Peyer's patch (tissue), 4 donors: ENCODE measurements around the gene EGLN3.

ENCODE experiments used
- POLR2A ChIP-seq, 2 donors: fragments of 450-650 bp; IDR thresholded peaks; one replicate each; pipeline ENCODE4 v1.5.1; 2017; ENCODE audit warnings: antibody characterized with exemption in 2 of 2, mild to moderate bottlenecking in 2 of 2, moderate library complexity in 2 of 2
- TF ChIP-seq, protein P1 (sequence below), 6 experiments: fragments of 450-650 bp in 4 of 6; fragments of 200-600 bp in 2 of 6; sonication (generic) in 1 of 6; IDR thresholded peaks; one replicate each; pipeline ENCODE4 v1.5.1; 2017 to 2019; ENCODE audit warnings: antibody characterized with exemption in 6 of 6, mild to moderate bottlenecking in 3 of 6, moderate library complexity in 1 of 6

DNA sequence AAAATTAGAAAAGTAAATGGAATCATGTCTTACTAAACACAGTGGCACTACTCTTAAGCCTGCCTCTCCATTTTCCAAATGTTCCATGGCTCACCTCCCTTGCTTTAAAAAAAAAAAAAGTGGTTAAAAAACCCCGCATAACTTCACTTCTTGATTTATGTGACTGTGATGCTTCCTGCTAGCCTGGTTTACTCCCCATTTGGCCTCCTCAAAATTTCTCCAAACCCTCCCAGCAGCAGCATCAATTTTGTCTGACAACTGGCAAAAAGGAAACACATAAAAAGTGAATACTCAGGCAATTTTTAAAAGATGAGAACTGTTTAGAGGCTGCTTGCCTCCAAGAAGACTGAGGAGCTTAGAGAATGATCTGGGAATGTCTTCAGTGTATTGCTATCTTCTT lies 17.8 kb upstream of the EGLN3 start:
- TF ChIP-seq, protein P1, sequence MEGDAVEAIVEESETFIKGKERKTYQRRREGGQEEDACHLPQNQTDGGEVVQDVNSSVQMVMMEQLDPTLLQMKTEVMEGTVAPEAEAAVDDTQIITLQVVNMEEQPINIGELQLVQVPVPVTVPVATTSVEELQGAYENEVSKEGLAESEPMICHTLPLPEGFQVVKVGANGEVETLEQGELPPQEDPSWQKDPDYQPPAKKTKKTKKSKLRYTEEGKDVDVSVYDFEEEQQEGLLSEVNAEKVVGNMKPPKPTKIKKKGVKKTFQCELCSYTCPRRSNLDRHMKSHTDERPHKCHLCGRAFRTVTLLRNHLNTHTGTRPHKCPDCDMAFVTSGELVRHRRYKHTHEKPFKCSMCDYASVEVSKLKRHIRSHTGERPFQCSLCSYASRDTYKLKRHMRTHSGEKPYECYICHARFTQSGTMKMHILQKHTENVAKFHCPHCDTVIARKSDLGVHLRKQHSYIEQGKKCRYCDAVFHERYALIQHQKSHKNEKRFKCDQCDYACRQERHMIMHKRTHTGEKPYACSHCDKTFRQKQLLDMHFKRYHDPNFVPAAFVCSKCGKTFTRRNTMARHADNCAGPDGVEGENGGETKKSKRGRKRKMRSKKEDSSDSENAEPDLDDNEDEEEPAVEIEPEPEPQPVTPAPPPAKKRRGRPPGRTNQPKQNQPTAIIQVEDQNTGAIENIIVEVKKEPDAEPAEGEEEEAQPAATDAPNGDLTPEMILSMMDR (IDR thresholded peaks at IDR 0.05), result no peak
- no peak for TF ChIP-seq POLR2A (IDR thresholded peaks at IDR 0.05)
